ENCODE results near the gene ABCB1. TPM values are rescaled to one million over a fixed set of nuclear protein-coding genes. Genes with fewer than 3 reads are reported as not detected.
A peak's percentile ranks its signal among the peaks of the same experiment; 100 is the strongest.

Gene ABCB1
- total and polyA plus RNA-seq, 2 of the 13 experiments (the other 11 are each of a cell fraction or from before 2014, with no cell fraction given), result 42.8 to 52.6 TPM

DNA sequence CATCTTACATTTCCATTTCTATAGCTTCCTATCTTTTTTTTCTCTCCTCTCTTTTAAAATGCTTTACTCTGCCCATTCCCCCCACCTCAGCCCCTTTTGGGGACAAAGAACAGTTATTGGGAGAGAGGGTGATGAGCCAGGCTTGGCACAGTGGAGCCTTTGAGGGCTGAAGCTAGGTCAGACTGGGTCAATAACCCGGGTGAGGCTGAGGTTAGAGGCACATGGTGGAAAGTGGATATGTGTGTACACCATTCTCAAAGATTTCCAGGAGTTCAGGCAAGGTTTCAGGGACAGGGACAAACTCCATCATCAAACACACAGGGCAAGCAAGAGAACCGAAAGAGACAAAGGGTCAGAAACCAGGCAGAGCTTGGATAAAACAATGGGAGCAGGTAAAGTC is 136.7 kb downstream of the ABCB1 start (continued):
- TF ChIP-seq GABPB1 (CRISPR knock-in tag; IDR thresholded peaks at IDR 0.05), result no peak
- no peak for TF ChIP-seq ZNF850 (CRISPR knock-in tag; conservative IDR thresholded peaks at IDR 0.05)
- 0 out of 2 replicates have a peak, but pooled peaks have one; percentile 36 for TF ChIP-seq SIX4 (CRISPR knock-in tag; IDR thresholded peaks at IDR 0.05)
- no peak for TF ChIP-seq ZNF543 (CRISPR knock-in tag; IDR thresholded peaks at IDR 0.05)
- TF ChIP-seq, protein P1, sequence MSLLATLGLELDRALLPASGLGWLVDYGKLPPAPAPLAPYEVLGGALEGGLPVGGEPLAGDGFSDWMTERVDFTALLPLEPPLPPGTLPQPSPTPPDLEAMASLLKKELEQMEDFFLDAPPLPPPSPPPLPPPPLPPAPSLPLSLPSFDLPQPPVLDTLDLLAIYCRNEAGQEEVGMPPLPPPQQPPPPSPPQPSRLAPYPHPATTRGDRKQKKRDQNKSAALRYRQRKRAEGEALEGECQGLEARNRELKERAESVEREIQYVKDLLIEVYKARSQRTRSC (CRISPR knock-in tag; IDR thresholded peaks at IDR 0.05; ENCODE audit: low read depth), result no peak
- no peak for TF ChIP-seq NFKB2 (CRISPR knock-in tag; IDR thresholded peaks at IDR 0.05; ENCODE audit: borderline replicate concordance)
- no peak for TF ChIP-seq SUZ12 (IDR thresholded peaks at IDR 0.05; ENCODE audit: low read depth, low read length)
- peak; percentile 36; the same call in 1 of the 2 replicates for TF ChIP-seq ZNF792 (CRISPR knock-in tag; IDR thresholded peaks at IDR 0.05)
- TF ChIP-seq YEATS4 (CRISPR knock-in tag; IDR thresholded peaks at IDR 0.05; ENCODE audit: borderline replicate concordance), result 0 out of 2 replicates have a peak, but pooled peaks have one; percentile 48
- TF ChIP-seq, protein P2, sequence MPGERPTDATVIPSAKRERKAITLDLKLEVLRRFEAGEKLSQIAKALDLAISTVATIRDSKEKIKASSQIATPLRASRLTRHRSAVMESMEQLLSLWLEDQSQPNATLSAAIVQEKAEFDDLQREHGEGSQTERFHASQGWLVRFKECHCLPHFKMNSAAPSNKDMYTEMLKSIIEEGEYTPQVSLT (CRISPR knock-in tag; IDR thresholded peaks at IDR 0.05; ENCODE audit: borderline replicate concordance, low read depth), result no peak
- TF ChIP-seq RELA (CRISPR knock-in tag; IDR thresholded peaks at IDR 0.05), result no peak
- TF ChIP-seq, protein P3, sequence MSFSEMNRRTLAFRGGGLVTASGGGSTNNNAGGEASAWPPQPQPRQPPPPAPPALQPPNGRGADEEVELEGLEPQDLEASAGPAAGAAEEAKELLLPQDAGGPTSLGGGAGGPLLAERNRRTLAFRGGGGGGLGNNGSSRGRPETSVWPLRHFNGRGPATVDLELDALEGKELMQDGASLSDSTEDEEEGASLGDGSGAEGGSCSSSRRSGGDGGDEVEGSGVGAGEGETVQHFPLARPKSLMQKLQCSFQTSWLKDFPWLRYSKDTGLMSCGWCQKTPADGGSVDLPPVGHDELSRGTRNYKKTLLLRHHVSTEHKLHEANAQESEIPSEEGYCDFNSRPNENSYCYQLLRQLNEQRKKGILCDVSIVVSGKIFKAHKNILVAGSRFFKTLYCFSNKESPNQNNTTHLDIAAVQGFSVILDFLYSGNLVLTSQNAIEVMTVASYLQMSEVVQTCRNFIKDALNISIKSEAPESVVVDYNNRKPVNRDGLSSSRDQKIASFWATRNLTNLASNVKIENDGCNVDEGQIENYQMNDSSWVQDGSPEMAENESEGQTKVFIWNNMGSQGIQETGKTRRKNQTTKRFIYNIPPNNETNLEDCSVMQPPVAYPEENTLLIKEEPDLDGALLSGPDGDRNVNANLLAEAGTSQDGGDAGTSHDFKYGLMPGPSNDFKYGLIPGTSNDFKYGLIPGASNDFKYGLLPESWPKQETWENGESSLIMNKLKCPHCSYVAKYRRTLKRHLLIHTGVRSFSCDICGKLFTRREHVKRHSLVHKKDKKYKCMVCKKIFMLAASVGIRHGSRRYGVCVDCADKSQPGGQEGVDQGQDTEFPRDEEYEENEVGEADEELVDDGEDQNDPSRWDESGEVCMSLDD (CRISPR knock-in tag; IDR thresholded peaks at IDR 0.05; ENCODE audit: borderline replicate concordance), result 0 out of 2 replicates have a peak, but pooled peaks have one; percentile 35
- TF ChIP-seq, protein P4, sequence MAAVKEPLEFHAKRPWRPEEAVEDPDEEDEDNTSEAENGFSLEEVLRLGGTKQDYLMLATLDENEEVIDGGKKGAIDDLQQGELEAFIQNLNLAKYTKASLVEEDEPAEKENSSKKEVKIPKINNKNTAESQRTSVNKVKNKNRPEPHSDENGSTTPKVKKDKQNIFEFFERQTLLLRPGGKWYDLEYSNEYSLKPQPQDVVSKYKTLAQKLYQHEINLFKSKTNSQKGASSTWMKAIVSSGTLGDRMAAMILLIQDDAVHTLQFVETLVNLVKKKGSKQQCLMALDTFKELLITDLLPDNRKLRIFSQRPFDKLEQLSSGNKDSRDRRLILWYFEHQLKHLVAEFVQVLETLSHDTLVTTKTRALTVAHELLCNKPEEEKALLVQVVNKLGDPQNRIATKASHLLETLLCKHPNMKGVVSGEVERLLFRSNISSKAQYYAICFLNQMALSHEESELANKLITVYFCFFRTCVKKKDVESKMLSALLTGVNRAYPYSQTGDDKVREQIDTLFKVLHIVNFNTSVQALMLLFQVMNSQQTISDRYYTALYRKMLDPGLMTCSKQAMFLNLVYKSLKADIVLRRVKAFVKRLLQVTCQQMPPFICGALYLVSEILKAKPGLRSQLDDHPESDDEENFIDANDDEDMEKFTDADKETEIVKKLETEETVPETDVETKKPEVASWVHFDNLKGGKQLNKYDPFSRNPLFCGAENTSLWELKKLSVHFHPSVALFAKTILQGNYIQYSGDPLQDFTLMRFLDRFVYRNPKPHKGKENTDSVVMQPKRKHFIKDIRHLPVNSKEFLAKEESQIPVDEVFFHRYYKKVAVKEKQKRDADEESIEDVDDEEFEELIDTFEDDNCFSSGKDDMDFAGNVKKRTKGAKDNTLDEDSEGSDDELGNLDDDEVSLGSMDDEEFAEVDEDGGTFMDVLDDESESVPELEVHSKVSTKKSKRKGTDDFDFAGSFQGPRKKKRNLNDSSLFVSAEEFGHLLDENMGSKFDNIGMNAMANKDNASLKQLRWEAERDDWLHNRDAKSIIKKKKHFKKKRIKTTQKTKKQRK (IDR thresholded peaks at IDR 0.05; ENCODE audit: low read length), result no peak
- TF ChIP-seq POLR2G (IDR thresholded peaks at IDR 0.05; ENCODE audit: low read depth, low read length), result no peak
- TF ChIP-seq, protein P5, sequence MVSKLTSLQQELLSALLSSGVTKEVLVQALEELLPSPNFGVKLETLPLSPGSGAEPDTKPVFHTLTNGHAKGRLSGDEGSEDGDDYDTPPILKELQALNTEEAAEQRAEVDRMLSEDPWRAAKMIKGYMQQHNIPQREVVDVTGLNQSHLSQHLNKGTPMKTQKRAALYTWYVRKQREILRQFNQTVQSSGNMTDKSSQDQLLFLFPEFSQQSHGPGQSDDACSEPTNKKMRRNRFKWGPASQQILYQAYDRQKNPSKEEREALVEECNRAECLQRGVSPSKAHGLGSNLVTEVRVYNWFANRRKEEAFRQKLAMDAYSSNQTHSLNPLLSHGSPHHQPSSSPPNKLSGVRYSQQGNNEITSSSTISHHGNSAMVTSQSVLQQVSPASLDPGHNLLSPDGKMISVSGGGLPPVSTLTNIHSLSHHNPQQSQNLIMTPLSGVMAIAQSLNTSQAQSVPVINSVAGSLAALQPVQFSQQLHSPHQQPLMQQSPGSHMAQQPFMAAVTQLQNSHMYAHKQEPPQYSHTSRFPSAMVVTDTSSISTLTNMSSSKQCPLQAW (CRISPR knock-in tag; IDR thresholded peaks at IDR 0.05), result no peak
- TF ChIP-seq, protein P6, sequence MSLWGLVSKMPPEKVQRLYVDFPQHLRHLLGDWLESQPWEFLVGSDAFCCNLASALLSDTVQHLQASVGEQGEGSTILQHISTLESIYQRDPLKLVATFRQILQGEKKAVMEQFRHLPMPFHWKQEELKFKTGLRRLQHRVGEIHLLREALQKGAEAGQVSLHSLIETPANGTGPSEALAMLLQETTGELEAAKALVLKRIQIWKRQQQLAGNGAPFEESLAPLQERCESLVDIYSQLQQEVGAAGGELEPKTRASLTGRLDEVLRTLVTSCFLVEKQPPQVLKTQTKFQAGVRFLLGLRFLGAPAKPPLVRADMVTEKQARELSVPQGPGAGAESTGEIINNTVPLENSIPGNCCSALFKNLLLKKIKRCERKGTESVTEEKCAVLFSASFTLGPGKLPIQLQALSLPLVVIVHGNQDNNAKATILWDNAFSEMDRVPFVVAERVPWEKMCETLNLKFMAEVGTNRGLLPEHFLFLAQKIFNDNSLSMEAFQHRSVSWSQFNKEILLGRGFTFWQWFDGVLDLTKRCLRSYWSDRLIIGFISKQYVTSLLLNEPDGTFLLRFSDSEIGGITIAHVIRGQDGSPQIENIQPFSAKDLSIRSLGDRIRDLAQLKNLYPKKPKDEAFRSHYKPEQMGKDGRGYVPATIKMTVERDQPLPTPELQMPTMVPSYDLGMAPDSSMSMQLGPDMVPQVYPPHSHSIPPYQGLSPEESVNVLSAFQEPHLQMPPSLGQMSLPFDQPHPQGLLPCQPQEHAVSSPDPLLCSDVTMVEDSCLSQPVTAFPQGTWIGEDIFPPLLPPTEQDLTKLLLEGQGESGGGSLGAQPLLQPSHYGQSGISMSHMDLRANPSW (CRISPR knock-in tag; IDR thresholded peaks at IDR 0.05; ENCODE audit: borderline replicate concordance), result no peak
- TF ChIP-seq ZNF644 (CRISPR knock-in tag; IDR thresholded peaks at IDR 0.05; ENCODE audit: low read depth), result peak; percentile 92
- no peak for TF ChIP-seq RBAK (CRISPR knock-in tag; IDR thresholded peaks at IDR 0.05)
- no peak for TF ChIP-seq SP1 (IDR thresholded peaks at IDR 0.05)
- no peak for TF ChIP-seq SP1 (CRISPR knock-in tag; IDR thresholded peaks at IDR 0.05)
